ENCODE data around the gene HAPSTR1. TPM values are rescaled to one million over a fixed set of nuclear protein-coding genes. Genes with fewer than 3 reads are reported as not detected.

The HAPSTR1 gene
- total and polyA plus RNA-seq, 2 experiments from 2014 or later, result 9.5 to 66.0 TPM

DNA sequence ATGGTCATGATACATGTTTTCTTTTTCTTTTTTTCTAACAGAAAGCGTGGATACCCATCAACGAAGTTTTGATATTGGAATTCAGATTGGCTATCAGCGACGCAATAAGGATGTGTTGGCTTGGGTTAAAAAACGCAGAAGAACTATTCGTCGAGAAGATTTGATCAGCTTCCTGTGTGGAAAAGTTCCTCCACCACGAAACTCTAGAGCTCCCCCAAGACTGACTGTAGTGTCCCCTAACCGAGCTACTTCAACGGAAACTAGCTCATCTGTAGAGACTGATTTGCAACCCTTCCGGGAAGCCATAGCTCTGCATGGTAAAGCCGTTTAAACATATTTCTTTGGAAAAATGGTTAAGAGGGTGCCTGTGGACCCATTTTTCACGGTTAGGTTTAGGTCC, 11.5 kb downstream of the HAPSTR1 start:
- Histone ChIP-seq H2AFZ (no peak overlapping the region), H3K4me2 (no peak overlapping the region), H3K4me3 (no peak overlapping the region), H3F3A (replicated peaks; ENCODE audit: low read depth) (no peaks in the 10 kb centered on the region), H3K27ac (ENCODE audit: low read depth) (no peak overlapping the region), H3K36me3 (ENCODE audit: insufficient read depth) (peaks cover 54% of the 10 kb centered on the region), H3K9me2 (ENCODE audit: insufficient read depth) (no peaks in the 10 kb centered on the region), H3K79me2 (replicated peaks; ENCODE audit: insufficient read depth) (peaks cover 100% of the 10 kb centered on the region), H3K4me1 (ENCODE audit: insufficient read depth) (peaks cover 25% of the 10 kb centered on the region; the same call in 1 of the 2 replicates), H3K27me3 (ENCODE audit: insufficient read depth) (no peaks in the 10 kb centered on the region), H4K20me1 (replicated peaks; ENCODE audit: insufficient read depth) (peaks cover 86% of the 10 kb centered on the region)
- H3K4me3 Mint-ChIP-seq, result no peak overlapping the region
- DNase-seq (ENCODE audit: low spot score) (no peak), ATAC-seq (no peak)
- H3K27me3 Mint-ChIP-seq (ENCODE audit: insufficient read depth, low read depth, poor library complexity), result peaks cover 3% of the 10 kb centered on the region
- H3K4me1 Mint-ChIP-seq, result peaks cover 28% of the 10 kb centered on the region
- no peak for TF ChIP-seq POLR2AphosphoS5 (IDR thresholded peaks at IDR 0.05; ENCODE audit: low read depth)
- TF ChIP-seq, protein P1, sequence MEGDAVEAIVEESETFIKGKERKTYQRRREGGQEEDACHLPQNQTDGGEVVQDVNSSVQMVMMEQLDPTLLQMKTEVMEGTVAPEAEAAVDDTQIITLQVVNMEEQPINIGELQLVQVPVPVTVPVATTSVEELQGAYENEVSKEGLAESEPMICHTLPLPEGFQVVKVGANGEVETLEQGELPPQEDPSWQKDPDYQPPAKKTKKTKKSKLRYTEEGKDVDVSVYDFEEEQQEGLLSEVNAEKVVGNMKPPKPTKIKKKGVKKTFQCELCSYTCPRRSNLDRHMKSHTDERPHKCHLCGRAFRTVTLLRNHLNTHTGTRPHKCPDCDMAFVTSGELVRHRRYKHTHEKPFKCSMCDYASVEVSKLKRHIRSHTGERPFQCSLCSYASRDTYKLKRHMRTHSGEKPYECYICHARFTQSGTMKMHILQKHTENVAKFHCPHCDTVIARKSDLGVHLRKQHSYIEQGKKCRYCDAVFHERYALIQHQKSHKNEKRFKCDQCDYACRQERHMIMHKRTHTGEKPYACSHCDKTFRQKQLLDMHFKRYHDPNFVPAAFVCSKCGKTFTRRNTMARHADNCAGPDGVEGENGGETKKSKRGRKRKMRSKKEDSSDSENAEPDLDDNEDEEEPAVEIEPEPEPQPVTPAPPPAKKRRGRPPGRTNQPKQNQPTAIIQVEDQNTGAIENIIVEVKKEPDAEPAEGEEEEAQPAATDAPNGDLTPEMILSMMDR (conservative IDR thresholded peaks at IDR 0.05; ENCODE audit: low read depth in 2 of 2), result no peak
- no peak for TF ChIP-seq CREB1 (CRISPR knock-in tag; IDR thresholded peaks at IDR 0.05; ENCODE audit: low read depth)
- TF ChIP-seq, protein P2, sequence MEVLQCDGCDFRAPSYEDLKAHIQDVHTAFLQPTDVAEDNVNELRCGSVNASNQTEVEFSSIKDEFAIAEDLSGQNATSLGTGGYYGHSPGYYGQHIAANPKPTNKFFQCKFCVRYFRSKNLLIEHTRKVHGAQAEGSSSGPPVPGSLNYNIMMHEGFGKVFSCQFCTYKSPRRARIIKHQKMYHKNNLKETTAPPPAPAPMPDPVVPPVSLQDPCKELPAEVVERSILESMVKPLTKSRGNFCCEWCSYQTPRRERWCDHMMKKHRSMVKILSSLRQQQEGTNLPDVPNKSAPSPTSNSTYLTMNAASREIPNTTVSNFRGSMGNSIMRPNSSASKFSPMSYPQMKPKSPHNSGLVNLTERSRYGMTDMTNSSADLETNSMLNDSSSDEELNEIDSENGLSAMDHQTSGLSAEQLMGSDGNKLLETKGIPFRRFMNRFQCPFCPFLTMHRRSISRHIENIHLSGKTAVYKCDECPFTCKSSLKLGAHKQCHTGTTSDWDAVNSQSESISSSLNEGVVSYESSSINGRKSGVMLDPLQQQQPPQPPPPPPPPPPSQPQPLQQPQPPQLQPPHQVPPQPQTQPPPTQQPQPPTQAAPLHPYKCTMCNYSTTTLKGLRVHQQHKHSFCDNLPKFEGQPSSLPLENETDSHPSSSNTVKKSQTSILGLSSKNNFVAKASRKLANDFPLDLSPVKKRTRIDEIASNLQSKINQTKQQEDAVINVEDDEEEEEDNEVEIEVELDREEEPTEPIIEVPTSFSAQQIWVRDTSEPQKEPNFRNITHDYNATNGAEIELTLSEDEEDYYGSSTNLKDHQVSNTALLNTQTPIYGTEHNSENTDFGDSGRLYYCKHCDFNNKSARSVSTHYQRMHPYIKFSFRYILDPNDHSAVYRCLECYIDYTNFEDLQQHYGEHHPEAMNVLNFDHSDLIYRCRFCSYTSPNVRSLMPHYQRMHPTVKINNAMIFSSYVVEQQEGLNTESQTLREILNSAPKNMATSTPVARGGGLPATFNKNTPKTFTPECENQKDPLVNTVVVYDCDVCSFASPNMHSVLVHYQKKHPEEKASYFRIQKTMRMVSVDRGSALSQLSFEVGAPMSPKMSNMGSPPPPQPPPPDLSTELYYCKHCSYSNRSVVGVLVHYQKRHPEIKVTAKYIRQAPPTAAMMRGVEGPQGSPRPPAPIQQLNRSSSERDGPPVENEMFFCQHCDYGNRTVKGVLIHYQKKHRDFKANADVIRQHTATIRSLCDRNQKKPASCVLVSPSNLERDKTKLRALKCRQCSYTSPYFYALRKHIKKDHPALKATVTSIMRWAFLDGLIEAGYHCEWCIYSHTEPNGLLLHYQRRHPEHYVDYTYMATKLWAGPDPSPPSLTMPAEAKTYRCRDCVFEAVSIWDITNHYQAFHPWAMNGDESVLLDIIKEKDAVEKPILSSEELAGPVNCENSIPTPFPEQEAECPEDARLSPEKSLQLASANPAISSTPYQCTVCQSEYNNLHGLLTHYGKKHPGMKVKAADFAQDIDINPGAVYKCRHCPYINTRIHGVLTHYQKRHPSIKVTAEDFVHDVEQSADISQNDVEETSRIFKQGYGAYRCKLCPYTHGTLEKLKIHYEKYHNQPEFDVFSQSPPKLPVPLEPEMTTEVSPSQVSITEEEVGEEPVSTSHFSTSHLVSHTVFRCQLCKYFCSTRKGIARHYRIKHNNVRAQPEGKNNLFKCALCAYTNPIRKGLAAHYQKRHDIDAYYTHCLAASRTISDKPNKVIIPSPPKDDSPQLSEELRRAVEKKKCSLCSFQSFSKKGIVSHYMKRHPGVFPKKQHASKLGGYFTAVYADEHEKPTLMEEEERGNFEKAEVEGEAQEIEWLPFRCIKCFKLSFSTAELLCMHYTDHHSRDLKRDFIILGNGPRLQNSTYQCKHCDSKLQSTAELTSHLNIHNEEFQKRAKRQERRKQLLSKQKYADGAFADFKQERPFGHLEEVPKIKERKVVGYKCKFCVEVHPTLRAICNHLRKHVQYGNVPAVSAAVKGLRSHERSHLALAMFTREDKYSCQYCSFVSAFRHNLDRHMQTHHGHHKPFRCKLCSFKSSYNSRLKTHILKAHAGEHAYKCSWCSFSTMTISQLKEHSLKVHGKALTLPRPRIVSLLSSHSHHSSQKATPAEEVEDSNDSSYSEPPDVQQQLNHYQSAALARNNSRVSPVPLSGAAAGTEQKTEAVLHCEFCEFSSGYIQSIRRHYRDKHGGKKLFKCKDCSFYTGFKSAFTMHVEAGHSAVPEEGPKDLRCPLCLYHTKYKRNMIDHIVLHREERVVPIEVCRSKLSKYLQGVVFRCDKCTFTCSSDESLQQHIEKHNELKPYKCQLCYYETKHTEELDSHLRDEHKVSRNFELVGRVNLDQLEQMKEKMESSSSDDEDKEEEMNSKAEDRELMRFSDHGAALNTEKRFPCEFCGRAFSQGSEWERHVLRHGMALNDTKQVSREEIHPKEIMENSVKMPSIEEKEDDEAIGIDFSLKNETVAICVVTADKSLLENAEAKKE (CRISPR knock-in tag; IDR thresholded peaks at IDR 0.05), result no peak
- TF ChIP-seq, protein P3, sequence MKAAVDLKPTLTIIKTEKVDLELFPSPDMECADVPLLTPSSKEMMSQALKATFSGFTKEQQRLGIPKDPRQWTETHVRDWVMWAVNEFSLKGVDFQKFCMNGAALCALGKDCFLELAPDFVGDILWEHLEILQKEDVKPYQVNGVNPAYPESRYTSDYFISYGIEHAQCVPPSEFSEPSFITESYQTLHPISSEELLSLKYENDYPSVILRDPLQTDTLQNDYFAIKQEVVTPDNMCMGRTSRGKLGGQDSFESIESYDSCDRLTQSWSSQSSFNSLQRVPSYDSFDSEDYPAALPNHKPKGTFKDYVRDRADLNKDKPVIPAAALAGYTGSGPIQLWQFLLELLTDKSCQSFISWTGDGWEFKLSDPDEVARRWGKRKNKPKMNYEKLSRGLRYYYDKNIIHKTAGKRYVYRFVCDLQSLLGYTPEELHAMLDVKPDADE (IDR thresholded peaks at IDR 0.05), result no peak
- TF ChIP-seq ZNF331 (CRISPR knock-in tag; IDR thresholded peaks at IDR 0.05; ENCODE audit: low read depth), result no peak
- TF ChIP-seq JUNB (IDR thresholded peaks at IDR 0.05; ENCODE audit: unreplicated experiment), result no peak
- TF ChIP-seq NANOG (IDR thresholded peaks at IDR 0.05; ENCODE audit: borderline replicate concordance), result no peak
- no peak for TF ChIP-seq STAT1 (IDR thresholded peaks at IDR 0.05; ENCODE audit: unreplicated experiment)
- TF ChIP-seq EZH2phosphoT487 (IDR thresholded peaks at IDR 0.05; ENCODE audit: unreplicated experiment), result no peak
- H3K27ac Mint-ChIP-seq, result no peak overlapping the region
- peaks cover 92% of the 10 kb centered on the region for H3K36me3 Mint-ChIP-seq (ENCODE audit: low read depth)
- no peaks in the 10 kb centered on the region for H3K9me3 Mint-ChIP-seq
